ENCODE data around the gene CHAF1A. TPM values are rescaled to one million over a fixed set of nuclear protein-coding genes. Genes with fewer than 3 reads are reported as not detected.

Gene CHAF1A
- total and polyA plus RNA-seq, 2 donors (not counting 1 experiment from before 2014, with no cell fraction given) = 5.9 TPM

GRCh38 chr19:4403005-4403761 is 743 bp downstream of the CHAF1A start:
- Histone ChIP-seq H3K36me3 (ENCODE audit: control insufficient read depth, insufficient read depth, low read length) (no peaks in the 10 kb centered on the region), H3K4me1 (ENCODE audit: control insufficient read depth, extremely low read depth, insufficient read depth, low read length) (peaks cover 5% of the 10 kb centered on the region), H2AFZ (ENCODE audit: low read length) (peak overlapping the region; percentile 69), H3K4me3 (replicated peaks in 1 of 4; ENCODE audit: control extremely low read depth in 1 of 4, insufficient read depth in 1 of 4, low read depth in 3 of 4, low read length in 4 of 4) (peak overlapping the region; percentile 58 to 96 (median 86)), H3K9ac (ENCODE audit: insufficient read depth, low read length) (peak overlapping the region; percentile 79), H3K9me3 (ENCODE audit: control insufficient read depth, insufficient read depth, low read depth, low read length) (no peaks in the 10 kb centered on the region), H3K4me2 (ENCODE audit: extremely low read depth, insufficient read depth, low read length) (peak overlapping the region; percentile 99), H3K27me3 (ENCODE audit: control insufficient read depth, insufficient read depth, low read length) (no peaks in the 10 kb centered on the region), H3K79me2 (ENCODE audit: control insufficient read depth, insufficient read depth, low read length) (peaks cover 62% of the 10 kb centered on the region), H4K20me1 (ENCODE audit: control insufficient read depth, extremely low read depth, insufficient read depth, low read length) (no peaks in the 10 kb centered on the region), H3K27ac (ENCODE audit: insufficient read depth, low read length) (peak overlapping the region; percentile 86)
- no peak for TF ChIP-seq EZH2 (IDR thresholded peaks at IDR 0.05; ENCODE audit: low read length, missing control alignments)
- no peak for TF ChIP-seq CTCF (conservative IDR thresholded peaks at IDR 0.05 in 1 of 2, IDR thresholded peaks at IDR 0.05 in 1 of 2; ENCODE audit: low read depth in 1 of 2, low read length in 2 of 2)
- DNase-seq (ENCODE audit: low read depth in 2 of 2) = no peak

- no peaks in the 10 kb centered on the region for H3K9me3 ChIP-seq (ENCODE audit: control insufficient read depth, insufficient read depth, low read depth, low read length)
- no peak overlapping the region for H3K4me2 ChIP-seq (ENCODE audit: extremely low read depth, insufficient read depth, low read length)
- H3K27ac ChIP-seq (ENCODE audit: insufficient read depth, low read length) = no peak overlapping the region
- no peak overlapping the region for H2AFZ ChIP-seq (ENCODE audit: low read length)
- no peak for TF ChIP-seq CTCF (conservative IDR thresholded peaks at IDR 0.05 in 1 of 2, IDR thresholded peaks at IDR 0.05 in 1 of 2; ENCODE audit: low read depth in 1 of 2, low read length in 2 of 2)
- TF ChIP-seq EZH2 (IDR thresholded peaks at IDR 0.05; ENCODE audit: low read length, missing control alignments) = no peak
- no peaks in the 10 kb centered on the region for H3K27me3 ChIP-seq (ENCODE audit: control insufficient read depth, insufficient read depth, low read length)
- H3K79me2 ChIP-seq (ENCODE audit: control insufficient read depth, insufficient read depth, low read length) = peaks cover 43% of the 10 kb centered on the region
- H3K4me1 ChIP-seq (ENCODE audit: control insufficient read depth, extremely low read depth, insufficient read depth, low read length) = peaks cover 5% of the 10 kb centered on the region
- no peaks in the 10 kb centered on the region for H4K20me1 ChIP-seq (ENCODE audit: control insufficient read depth, extremely low read depth, insufficient read depth, low read length)
- H3K9ac ChIP-seq (ENCODE audit: insufficient read depth, low read length) = no peak overlapping the region
- DNase-seq (ENCODE audit: low read depth in 2 of 2) = no peak
- peaks cover 3% of the 10 kb centered on the region for H3K36me3 ChIP-seq (ENCODE audit: control insufficient read depth, insufficient read depth, low read length)
- H3K4me3 ChIP-seq (replicated peaks in 1 of 4; ENCODE audit: control extremely low read depth in 1 of 4, insufficient read depth in 1 of 4, low read depth in 3 of 4, low read length in 4 of 4) = no peak overlapping the region
Measured at GRCh38 chr19:4405977-4406376, 3.5 kb downstream of the CHAF1A start.

- TF ChIP-seq CTCF (conservative IDR thresholded peaks at IDR 0.05 in 1 of 2, IDR thresholded peaks at IDR 0.05 in 1 of 2; ENCODE audit: low read depth in 1 of 2, low read length in 2 of 2) (no peak), EZH2 (IDR thresholded peaks at IDR 0.05; ENCODE audit: low read length, missing control alignments) (no peak)
- peaks cover 43% of the 10 kb centered on the region for H3K79me2 ChIP-seq (ENCODE audit: control insufficient read depth, insufficient read depth, low read length)
Measured at GRCh38 chr19:4406626-4407025, 4.2 kb downstream of the CHAF1A start.

More at GRCh38 chr19:4406626-4407025, 4.2 kb downstream of the CHAF1A start:
- H3K9me3 ChIP-seq (ENCODE audit: control insufficient read depth, insufficient read depth, low read depth, low read length) = no peaks in the 10 kb centered on the region
- peaks cover 3% of the 10 kb centered on the region for H3K36me3 ChIP-seq (ENCODE audit: control insufficient read depth, insufficient read depth, low read length)
- H4K20me1 ChIP-seq (ENCODE audit: control insufficient read depth, extremely low read depth, insufficient read depth, low read length) = no peaks in the 10 kb centered on the region
- H3K9ac ChIP-seq (ENCODE audit: insufficient read depth, low read length) = no peak overlapping the region
- H3K27ac ChIP-seq (ENCODE audit: insufficient read depth, low read length) = no peak overlapping the region
- no peak overlapping the region for H3K4me2 ChIP-seq (ENCODE audit: extremely low read depth, insufficient read depth, low read length)
- peaks cover 5% of the 10 kb centered on the region for H3K4me1 ChIP-seq (ENCODE audit: control insufficient read depth, extremely low read depth, insufficient read depth, low read length)
- H3K27me3 ChIP-seq (ENCODE audit: control insufficient read depth, insufficient read depth, low read length) = no peaks in the 10 kb centered on the region
- H3K4me3 ChIP-seq (replicated peaks in 1 of 4; ENCODE audit: control extremely low read depth in 1 of 4, insufficient read depth in 1 of 4, low read depth in 3 of 4, low read length in 4 of 4) = no peak overlapping the region
- H2AFZ ChIP-seq (ENCODE audit: low read length) = no peak overlapping the region
- no peak for DNase-seq (ENCODE audit: low read depth in 2 of 2)
